Nephron progenitor cell (in vitro differentiated cells): ENCODE measurements around the gene AP5M1.
"Not testable (repeated sequence)": the region's sequence is repeated elsewhere in the genome, so short reads cannot be mapped to it uniquely, and the experiment has no call there.

Experiments
- DNase-seq: peaks from one replicate; pipeline ENCODE4 v3.0.0; 2021
- H3K27ac Mint-ChIP-seq: 2 replicates; pipeline ENCODE4 v1.8.0; 2021; ENCODE audit warnings: mild to moderate bottlenecking, moderate library complexity, mixed read lengths
- H3K27me3 Mint-ChIP-seq: 2 replicates; pipeline ENCODE4 v1.8.0; 2021; ENCODE audit warnings: mild to moderate bottlenecking, low read depth, mixed read lengths; ENCODE audit not compliant: poor library complexity
- H3K36me3 Mint-ChIP-seq: 2 replicates; pipeline ENCODE4 v1.8.0; 2021; ENCODE audit warnings: low read depth, mixed read lengths
- H3K4me1 Mint-ChIP-seq: 2 replicates; pipeline ENCODE4 v1.8.0; 2021; ENCODE audit warnings: mixed read lengths
- H3K4me3 Mint-ChIP-seq: 2 replicates; pipeline ENCODE4 v1.8.0; 2021; ENCODE audit warnings: mild to moderate bottlenecking, moderate library complexity, mixed read lengths
- H3K9me3 Mint-ChIP-seq: 2 replicates; pipeline ENCODE4 v1.8.0; 2021; ENCODE audit warnings: mild to moderate bottlenecking, moderate library complexity, mixed read lengths
- CTCF ChIP-seq: fragments of 200-600 bp; sonication (generic); IDR thresholded peaks from 2 replicates; pipeline ENCODE4 v1.5.0; 2021; ENCODE audit warnings: antibody characterized with exemption

The AP5M1 gene

DNA sequence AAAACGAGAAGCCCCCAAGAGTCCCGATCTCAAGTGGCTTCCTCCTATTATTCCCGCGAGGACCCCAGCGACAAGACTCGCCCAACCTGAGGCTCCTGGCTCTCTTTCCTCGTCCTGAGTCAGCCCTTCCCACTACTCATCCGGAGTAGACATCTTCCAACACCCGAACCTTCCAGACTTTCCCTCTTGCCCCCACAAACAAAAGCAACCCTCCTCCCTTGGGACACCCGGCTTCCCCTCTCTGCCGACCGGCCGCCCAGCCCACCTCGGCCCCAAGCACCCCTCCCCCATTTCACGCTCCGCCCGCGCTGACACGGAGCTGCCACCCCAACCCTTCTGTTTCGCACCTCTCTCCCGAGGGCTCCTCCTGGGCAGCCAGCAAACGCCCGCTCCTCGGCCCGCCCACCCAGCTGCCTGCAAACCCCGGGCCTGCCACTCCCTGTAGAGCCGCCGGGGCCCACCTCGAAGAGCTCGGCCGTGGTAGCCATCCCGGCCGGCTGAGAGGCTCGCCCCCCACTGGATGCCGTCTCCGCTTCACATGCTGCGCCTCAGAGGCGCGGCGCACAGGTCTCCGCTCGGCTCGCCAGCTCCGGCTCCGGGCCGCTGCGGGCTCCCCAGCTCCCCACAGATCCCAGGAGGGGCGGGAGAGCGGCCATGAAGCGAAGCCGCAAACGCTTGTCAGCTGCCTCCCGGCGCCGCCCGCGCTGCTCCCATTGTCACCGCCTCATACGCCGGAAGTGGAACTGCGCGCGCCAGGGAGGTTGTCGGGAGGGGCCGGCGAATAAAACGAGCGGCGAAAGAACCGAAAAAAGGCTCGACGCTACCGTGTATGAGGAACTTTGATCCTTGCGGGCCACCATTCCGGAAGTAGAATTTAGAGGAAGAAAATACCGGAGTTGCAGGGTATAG lies at the start of gene AP5M1, which contains the start of gene EXOC5:
Gene AP5M1, plus strand, starts transcription at position 811 of the 909 bp plus-strand sequence. CDS start 344 bp downstream, outside the sequence.
Gene EXOC5, minus strand, starts transcription at position 745 of the 909 bp plus-strand sequence. Its CDS starts 257 bp downstream, at position 488.
- Mint-ChIP-seq H3K27me3 (no peaks in the 10 kb centered on the region), H3K4me1 (peaks cover 61% of the 10 kb centered on the region), H3K9me3 (no peaks in the 10 kb centered on the region), H3K27ac (peak within 1 kb of the TSS; percentile 100), H3K4me3 (peak within 1 kb of the TSS; percentile 99), H3K36me3 (peaks cover 38% of the 10 kb centered on the region)
- peak; percentile 88 for DNase-seq
- no peak for TF ChIP-seq CTCF

DNA sequence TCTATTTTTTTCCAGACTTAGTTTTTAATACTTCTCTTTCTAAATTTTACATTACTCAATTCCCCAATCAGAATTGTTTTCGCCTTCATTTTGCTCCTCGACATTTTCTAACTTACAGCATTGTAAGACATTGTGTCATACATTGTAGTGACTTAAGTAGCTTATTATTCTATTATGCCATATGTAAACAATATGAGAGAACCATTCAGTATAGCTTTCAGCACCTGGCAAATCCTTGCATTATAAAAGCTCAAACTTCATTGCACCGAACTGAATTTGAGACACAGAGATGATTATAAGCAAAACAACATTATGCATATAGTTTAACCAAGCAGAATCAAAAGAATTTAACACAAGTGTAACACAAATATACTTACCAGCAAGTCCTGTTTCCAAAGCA lies 46.8 kb upstream of the AP5M1 start:
- Mint-ChIP-seq H3K4me1 (no peaks in the 10 kb centered on the region), H3K36me3 (peaks cover 53% of the 10 kb centered on the region), H3K27me3 (no peaks in the 10 kb centered on the region), H3K4me3 (no peak overlapping the region), H3K9me3 (no peaks in the 10 kb centered on the region), H3K27ac (no peak overlapping the region)
- no peak for TF ChIP-seq CTCF
- DNase-seq: no peak

- H3K27me3 Mint-ChIP-seq: no peaks in the 10 kb centered on the region
- no peak for DNase-seq
- H3K27ac Mint-ChIP-seq: no peak overlapping the region
- H3K36me3 Mint-ChIP-seq: peaks cover 77% of the 10 kb centered on the region
- H3K4me3 Mint-ChIP-seq: no peak overlapping the region
- H3K9me3 Mint-ChIP-seq: peaks cover 4% of the 10 kb centered on the region
- no peak for TF ChIP-seq CTCF
- no peaks in the 10 kb centered on the region for H3K4me1 Mint-ChIP-seq
Measured at GRCh38 chr14:57227083-57227482, 41.7 kb upstream of the AP5M1 start.

DNA sequence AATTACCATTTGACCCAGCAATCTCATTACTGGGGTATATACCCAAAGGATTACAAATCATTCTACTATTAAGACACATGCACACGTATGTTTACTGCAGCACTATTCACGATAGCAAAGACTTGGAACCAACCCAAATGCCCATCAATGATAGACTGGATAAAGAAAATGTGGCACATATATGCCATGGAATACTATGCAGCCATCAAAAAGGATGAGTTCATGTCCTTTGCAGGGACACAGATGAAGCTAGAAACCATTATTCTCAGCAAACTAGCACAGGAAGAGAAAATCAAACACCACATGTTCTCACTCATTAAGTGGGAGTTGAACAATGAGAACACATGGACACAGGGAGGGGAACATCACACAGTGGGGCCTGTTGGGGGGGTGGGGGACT lies 40.5 kb upstream of the AP5M1 start:
- H3K9me3 Mint-ChIP-seq, H3K4me3 Mint-ChIP-seq, H3K27me3 Mint-ChIP-seq, H3K27ac Mint-ChIP-seq, DNase-seq, H3K4me1 Mint-ChIP-seq: not testable (repeated sequence)
- peaks cover 84% of the 10 kb centered on the region for H3K36me3 Mint-ChIP-seq

DNA sequence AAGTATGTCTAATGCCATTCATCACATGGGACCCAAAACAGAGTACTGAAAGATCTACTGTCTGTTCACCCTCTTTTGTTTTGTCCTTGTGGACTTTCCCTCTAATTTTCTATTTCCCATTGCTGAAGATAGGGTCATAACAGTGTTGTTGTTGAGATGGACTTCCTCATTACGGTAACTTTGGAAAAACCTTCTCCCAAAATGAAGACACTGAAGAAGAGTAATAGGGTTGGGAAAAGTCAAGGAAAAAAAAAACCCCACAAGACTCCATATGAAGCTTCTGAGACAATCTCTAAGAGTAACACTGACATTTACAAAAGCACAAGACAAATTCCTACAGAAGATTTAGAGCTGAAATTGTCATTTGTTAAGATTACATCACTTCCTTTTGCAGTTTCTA lies 36.8 kb upstream of the AP5M1 start:
- Mint-ChIP-seq H3K4me1 (no peaks in the 10 kb centered on the region), H3K4me3 (no peak overlapping the region), H3K27me3 (no peaks in the 10 kb centered on the region), H3K27ac (no peak overlapping the region), H3K36me3 (peaks cover 56% of the 10 kb centered on the region), H3K9me3 (peaks cover 4% of the 10 kb centered on the region)
- TF ChIP-seq CTCF: no peak
- DNase-seq: no peak

DNA sequence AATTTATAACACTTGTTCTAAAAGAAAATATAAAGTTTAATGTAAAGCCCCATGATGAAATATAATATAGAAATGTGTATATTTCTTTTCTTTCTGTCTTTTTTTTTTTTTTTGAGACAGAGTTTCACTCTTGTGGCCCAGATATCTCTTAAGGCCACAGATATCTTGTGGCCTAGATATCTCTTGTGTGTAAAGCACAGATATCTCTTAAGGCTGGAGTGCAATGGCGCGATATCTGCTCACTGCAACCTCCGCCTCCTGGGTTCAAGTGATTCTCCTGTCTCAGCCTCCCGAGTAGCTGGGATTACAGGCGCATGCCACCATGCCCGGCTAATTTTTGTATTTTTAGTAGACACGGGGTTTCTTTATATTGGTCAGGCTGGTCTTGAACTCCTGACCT lies 28.7 kb upstream of the AP5M1 start:
- not testable (repeated sequence) for DNase-seq, H3K9me3 Mint-ChIP-seq

DNA sequence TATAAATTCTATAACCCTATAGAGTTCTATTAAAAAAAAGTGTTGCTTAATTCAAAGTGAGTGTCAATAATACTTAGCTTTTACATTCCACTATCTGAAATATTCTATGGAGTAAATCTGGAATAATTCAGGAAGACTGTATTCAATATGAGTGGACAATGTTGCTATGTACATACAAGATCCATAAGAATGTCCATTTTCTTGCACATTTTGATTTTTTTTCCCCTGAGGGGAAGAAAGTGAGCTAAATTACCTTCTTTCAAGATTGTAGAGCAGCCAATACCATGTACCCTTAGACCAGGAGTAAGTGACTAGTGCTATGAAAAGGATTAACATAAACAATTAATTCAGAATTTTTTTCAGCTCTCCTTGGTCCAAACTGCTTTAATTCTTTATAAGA lies 25.5 kb upstream of the AP5M1 start:
- peaks cover 33% of the 10 kb centered on the region for H3K36me3 Mint-ChIP-seq
- no peak for DNase-seq
- H3K27ac Mint-ChIP-seq: no peak overlapping the region
- H3K4me1 Mint-ChIP-seq: no peaks in the 10 kb centered on the region
- TF ChIP-seq CTCF: no peak
- H3K27me3 Mint-ChIP-seq: no peaks in the 10 kb centered on the region
- no peaks in the 10 kb centered on the region for H3K9me3 Mint-ChIP-seq
- no peak overlapping the region for H3K4me3 Mint-ChIP-seq

More for the DNA sequence above, 28.7 kb upstream of the AP5M1 start:
- H3K27ac Mint-ChIP-seq, H3K27me3 Mint-ChIP-seq, H3K4me1 Mint-ChIP-seq, H3K4me3 Mint-ChIP-seq: not testable (repeated sequence)
- peaks cover 31% of the 10 kb centered on the region for H3K36me3 Mint-ChIP-seq
